Breast epithelium (tissue), 4 donors: ENCODE results near the gene ACER1. TPM values are rescaled to one million over a fixed set of nuclear protein-coding genes. Genes with fewer than 3 reads are reported as not detected.
"Not testable (repeated sequence)": the region's sequence is repeated elsewhere in the genome, so short reads cannot be mapped to it uniquely, and the experiment has no call there.

Experiments used
- DNase-seq, 2 donors: peaks; one replicate each; pipeline ENCODE4 v3.0.0-alpha.2; 2019; ENCODE audit warnings: low spot score in 2 of 2
- H3K27ac ChIP-seq, 2 donors: fragments of 200-600 bp; sonication (generic) in 1 of 2; one replicate each; pipeline ENCODE4 v1.5.1; 2016 to 2019; ENCODE audit warnings: mild to moderate bottlenecking in 1 of 2
- H3K27me3 ChIP-seq, 2 donors: fragments of 200-600 bp; sonication (generic) in 1 of 2; one replicate each; pipeline versions ENCODE4 v1.5.1 to v1.6.0; 2017 to 2019; ENCODE audit warnings: control low read depth in 1 of 2, mild to moderate bottlenecking in 1 of 2
- H3K36me3 ChIP-seq: fragments of 200-600 bp; one replicate; pipeline ENCODE4 v1.5.1; 2019
- H3K4me1 ChIP-seq, 2 donors: fragments of 200-600 bp; sonication (generic); one replicate each; pipeline ENCODE4 v1.5.1; 2016 to 2019; ENCODE audit warnings: control low read depth in 1 of 2
- H3K4me3 ChIP-seq, 3 donors: fragments of 200-600 bp; sonication (generic); 1 replicate in 2 of 3; 2 replicates in 1 of 3; pipeline ENCODE4 v1.5.1; 2016 to 2019; ENCODE audit warnings: mild to moderate bottlenecking in 3 of 3, moderate library complexity in 2 of 3
- H3K9me3 ChIP-seq, 2 donors: fragments of 200-600 bp; sonication (generic) in 1 of 2; one replicate each; pipeline ENCODE4 v1.5.1; 2016 to 2019; ENCODE audit warnings: control low read depth in 1 of 2
- CTCF ChIP-seq, 3 donors: fragments of 450-650 bp; IDR thresholded peaks; one replicate each; pipeline ENCODE4 v1.5.1; 2016 to 2017; ENCODE audit warnings: antibody characterized with exemption in 3 of 3, mild to moderate bottlenecking in 3 of 3, moderate library complexity in 3 of 3
- POLR2A ChIP-seq: fragments of 450-650 bp; IDR thresholded peaks from one replicate; pipeline ENCODE4 v1.6.1; 2016; ENCODE audit warnings: antibody characterized with exemption, mild to moderate bottlenecking, moderate library complexity
- POLR2AphosphoS5 ChIP-seq, 3 donors: sonication (generic); formaldehyde crosslinking; IDR thresholded peaks; one replicate each; pipeline ENCODE4 v1.6.1; 2017; ENCODE audit warnings: antibody characterized with exemption in 3 of 3
- intact Hi-C: fragments of 100-400 bp; cut with DNase I; formaldehyde crosslinking; loops from one replicate; pipeline ENCODE4 v1.15.1; 2023; ENCODE audit warnings: low total_unique reads
- total RNA-seq, 3 donors: library from RNA; depleted of rRNA; stranded (reverse); fragments of >200 nt; gene quantifications; one replicate each; pipeline ENCODE4 v1.1.0, GENCODE V29; 2016

ACER1 gene
- total RNA-seq, 3 donors from 2014 or later = 0.33 TPM; not detected in 2

GRCh38 chr19:6326815-6327214 lies 6.6 kb downstream of the ACER1 start:
- Histone ChIP-seq H3K36me3 (no peaks in the 10 kb centered on the region), H3K4me3 (no peak overlapping the region), H3K4me1 (no peaks in the 10 kb centered on the region), H3K27ac (no peak overlapping the region), H3K27me3 (peaks cover 0 to 8% of the 10 kb centered on the region in 2 donors), H3K9me3 (no peaks in the 10 kb centered on the region)
- no peak for TF ChIP-seq CTCF (IDR thresholded peaks at IDR 0.05)
- no peak for TF ChIP-seq POLR2AphosphoS5 (IDR thresholded peaks at IDR 0.05)
- TF ChIP-seq POLR2A = no peak
- intact Hi-C loops = no loop called here
- DNase-seq = no peak

GRCh38 chr19:6325614-6326013 lies 7.8 kb downstream of the ACER1 start:
- TF ChIP-seq POLR2A = no peak
- H3K36me3 ChIP-seq = no peaks in the 10 kb centered on the region
- no peak for DNase-seq
- H3K4me1 ChIP-seq = no peaks in the 10 kb centered on the region
- H3K27ac ChIP-seq = no peak overlapping the region
- no peaks in the 10 kb centered on the region for H3K9me3 ChIP-seq
- H3K27me3 ChIP-seq = peaks cover 0 to 10% of the 10 kb centered on the region in 2 donors
- no peak overlapping the region for H3K4me3 ChIP-seq
- intact Hi-C loops = no loop called here

GRCh38 chr19:6324757-6325156 lies 8.7 kb downstream of the ACER1 start:
- no peak for DNase-seq
- Histone ChIP-seq H3K9me3 (no peaks in the 10 kb centered on the region), H3K36me3 (no peaks in the 10 kb centered on the region), H3K27me3 (peaks cover 0 to 14% of the 10 kb centered on the region in 2 donors), H3K27ac (no peak overlapping the region), H3K4me3 (no peak overlapping the region), H3K4me1 (no peaks in the 10 kb centered on the region)
- TF ChIP-seq POLR2A = no peak
- TF ChIP-seq CTCF (IDR thresholded peaks at IDR 0.05) = no peak
- TF ChIP-seq POLR2AphosphoS5 (IDR thresholded peaks at IDR 0.05) = no peak
- intact Hi-C loops = no loop called here

- peaks cover 0 to 14% of the 10 kb centered on the region in 2 donors for H3K27me3 ChIP-seq
- H3K36me3 ChIP-seq = no peaks in the 10 kb centered on the region
- intact Hi-C loops = no loop called here
- no peaks in the 10 kb centered on the region for H3K4me1 ChIP-seq
- no peaks in the 10 kb centered on the region for H3K9me3 ChIP-seq
- no peak overlapping the region for H3K4me3 ChIP-seq
- no peak for TF ChIP-seq POLR2A
- TF ChIP-seq POLR2AphosphoS5 (IDR thresholded peaks at IDR 0.05) = no peak
- TF ChIP-seq CTCF (IDR thresholded peaks at IDR 0.05) = no peak
- no peak overlapping the region for H3K27ac ChIP-seq
- DNase-seq = no peak
Measured at GRCh38 chr19:6322284-6322683, 11.1 kb downstream of the ACER1 start.

GRCh38 chr19:6319376-6319775 lies 14.0 kb downstream of the ACER1 start:
- intact Hi-C loops = no loop called here
- no peak overlapping the region for H3K4me3 ChIP-seq
- no peak overlapping the region for H3K27ac ChIP-seq
- H3K9me3 ChIP-seq = no peaks in the 10 kb centered on the region
- H3K27me3 ChIP-seq = peaks cover 0 to 14% of the 10 kb centered on the region in 2 donors
- no peak for DNase-seq
- H3K36me3 ChIP-seq = no peaks in the 10 kb centered on the region
- TF ChIP-seq POLR2A (no peak), POLR2AphosphoS5 (IDR thresholded peaks at IDR 0.05) (no peak), CTCF (IDR thresholded peaks at IDR 0.05) (no peak)
- H3K4me1 ChIP-seq = no peaks in the 10 kb centered on the region

GRCh38 chr19:6318772-6319171 lies 14.6 kb downstream of the ACER1 start:
- DNase-seq = no peak
- H3K4me1 ChIP-seq = no peaks in the 10 kb centered on the region
- intact Hi-C loops = no loop called here
- H3K4me3 ChIP-seq = no peak overlapping the region
- peaks cover 0 to 14% of the 10 kb centered on the region in 2 donors for H3K27me3 ChIP-seq
- H3K9me3 ChIP-seq = no peaks in the 10 kb centered on the region
- TF ChIP-seq POLR2A (no peak), CTCF (IDR thresholded peaks at IDR 0.05) (no peak), POLR2AphosphoS5 (IDR thresholded peaks at IDR 0.05) (no peak)
- no peaks in the 10 kb centered on the region for H3K36me3 ChIP-seq
- no peak overlapping the region for H3K27ac ChIP-seq

GRCh38 chr19:6315646-6316045 lies 17.8 kb downstream of the ACER1 start:
- intact Hi-C loops, DNase-seq, H3K27me3 ChIP-seq, H3K4me3 ChIP-seq, H3K4me1 ChIP-seq, H3K9me3 ChIP-seq, H3K36me3 ChIP-seq, H3K27ac ChIP-seq: not testable (repeated sequence)
